ENCODE data around the gene PCSK7.
"Not testable (repeated sequence)": the region's sequence is repeated elsewhere in the genome, so short reads cannot be mapped to it uniquely, and the experiment has no call there.

PCSK7 gene

DNA sequence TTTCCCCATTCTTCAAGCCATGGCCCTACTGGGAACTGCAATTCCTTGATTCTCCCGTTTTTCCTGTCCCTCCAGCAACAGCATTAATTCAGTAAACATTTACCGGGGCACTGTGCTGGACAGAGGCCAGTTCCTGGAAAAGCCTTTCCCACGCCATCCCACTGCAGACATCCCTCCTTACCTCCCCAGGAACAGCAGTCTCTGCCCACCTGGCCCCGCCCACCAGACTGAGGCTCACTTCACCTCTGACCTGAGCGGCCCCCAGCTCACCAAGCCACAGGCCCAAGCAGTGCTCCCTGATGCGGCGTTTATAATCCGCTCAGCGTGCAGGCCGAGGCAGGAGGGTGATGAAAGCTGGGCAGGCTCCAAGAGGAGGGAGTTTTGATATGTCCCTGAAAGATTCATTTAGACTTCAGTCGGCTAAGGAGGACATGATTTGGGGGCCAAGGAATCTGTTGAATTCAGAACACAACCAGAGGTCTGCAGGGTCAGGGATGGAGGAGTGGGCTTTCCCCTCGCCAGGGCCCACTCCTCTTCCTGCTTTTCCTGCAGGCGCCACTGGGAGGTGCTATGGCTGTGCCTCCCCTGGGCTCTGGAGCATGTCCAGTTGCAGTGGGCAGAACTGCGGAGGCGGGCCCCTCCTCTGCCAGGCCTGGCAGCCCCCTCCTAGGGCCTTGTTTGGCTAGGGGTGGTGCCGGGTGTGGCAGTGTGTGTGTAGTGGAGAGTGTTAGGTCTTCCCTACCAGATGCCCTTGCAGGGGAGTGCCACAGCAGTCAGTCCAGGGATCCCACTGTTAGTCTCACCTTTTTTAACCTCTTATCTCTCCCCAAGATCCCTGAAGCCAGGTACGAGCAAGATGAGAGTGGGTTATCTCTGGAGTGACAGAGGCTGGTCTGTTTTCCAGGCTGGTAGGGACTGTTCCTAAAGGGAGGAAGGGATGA is 34.1 kb downstream of the PCSK7 start:
- DNase-seq, result no peak

DNA sequence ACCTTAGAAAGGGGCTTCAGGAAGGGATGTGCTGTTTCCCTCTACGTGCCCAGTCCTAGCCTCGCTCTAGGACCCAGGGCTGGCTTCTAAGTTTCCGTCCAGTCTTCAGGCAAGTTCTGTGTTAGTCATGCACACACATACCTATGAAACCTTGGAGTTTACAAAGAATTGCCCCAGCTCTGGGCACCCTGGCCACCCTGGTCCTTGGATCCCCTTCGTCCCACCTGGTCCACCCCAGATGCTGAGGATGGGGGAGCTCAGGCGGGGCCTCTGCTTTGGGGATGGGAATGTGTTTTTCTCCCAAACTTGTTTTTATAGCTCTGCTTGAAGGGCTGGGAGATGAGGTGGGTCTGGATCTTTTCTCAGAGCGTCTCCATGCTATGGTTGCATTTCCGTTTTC is 34.9 kb downstream of the PCSK7 start:
- DNase-seq, result no peak

DNA sequence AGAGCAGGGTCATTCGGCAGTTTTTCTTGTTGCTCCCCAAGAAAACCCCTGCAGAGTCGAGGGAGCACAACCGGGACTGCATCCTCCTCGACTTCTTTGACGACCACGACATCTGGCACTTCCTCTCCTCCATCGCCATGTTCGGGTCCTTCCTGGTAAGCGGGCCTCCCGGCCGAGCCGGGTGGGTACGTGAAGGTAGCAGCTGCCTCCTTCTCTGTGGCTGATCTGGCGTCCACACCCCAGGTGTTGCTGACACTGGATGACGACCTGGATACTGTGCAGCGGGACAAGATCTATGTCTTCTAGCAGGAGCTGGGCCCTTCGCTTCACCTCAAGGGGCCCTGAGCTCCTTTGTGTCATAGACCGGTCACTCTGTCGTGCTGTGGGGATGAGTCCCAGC is 36.1 kb downstream of the PCSK7 start:
- DNase-seq, result no peak

DNA sequence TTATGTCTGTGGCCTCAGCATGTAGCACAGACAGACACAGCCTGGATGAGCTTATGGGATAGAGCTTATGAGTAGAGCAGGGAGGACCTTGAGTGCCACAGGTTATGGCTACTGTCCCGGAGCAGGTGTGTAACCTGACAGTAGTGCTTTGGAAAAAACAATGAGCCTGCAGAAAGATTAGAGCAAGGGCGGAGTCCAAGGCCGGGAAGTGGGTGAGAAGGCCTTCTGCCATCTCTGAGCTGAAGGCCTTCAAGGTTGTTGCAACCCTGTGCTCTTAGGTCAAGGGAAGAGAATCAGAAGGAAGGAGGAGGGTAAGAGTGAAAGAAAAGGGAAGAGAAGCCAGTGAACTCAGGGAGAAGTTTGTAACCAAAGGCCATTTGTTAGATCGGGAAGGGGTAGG is 36.6 kb downstream of the PCSK7 start:
- no peak for DNase-seq

DNA sequence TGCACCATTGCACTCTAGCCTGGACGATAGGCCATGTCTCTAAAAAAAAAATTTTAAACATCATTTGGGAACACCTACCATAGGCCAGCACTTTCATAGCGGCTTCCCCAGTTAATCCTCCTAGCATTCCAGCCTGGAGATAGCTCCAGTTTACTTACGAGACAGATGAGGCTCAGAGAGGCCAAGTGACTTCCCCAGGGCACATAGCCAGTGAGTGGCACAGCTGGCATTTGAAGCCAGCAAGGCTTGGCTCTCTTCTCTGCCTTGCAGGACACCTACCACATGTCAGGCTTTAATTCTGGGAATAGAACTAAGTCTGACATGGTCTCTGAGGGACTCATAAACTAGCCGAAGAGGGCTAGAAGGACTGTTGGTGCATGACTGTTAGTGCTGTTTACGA is 37.6 kb downstream of the PCSK7 start:
- DNase-seq, result no peak

DNA sequence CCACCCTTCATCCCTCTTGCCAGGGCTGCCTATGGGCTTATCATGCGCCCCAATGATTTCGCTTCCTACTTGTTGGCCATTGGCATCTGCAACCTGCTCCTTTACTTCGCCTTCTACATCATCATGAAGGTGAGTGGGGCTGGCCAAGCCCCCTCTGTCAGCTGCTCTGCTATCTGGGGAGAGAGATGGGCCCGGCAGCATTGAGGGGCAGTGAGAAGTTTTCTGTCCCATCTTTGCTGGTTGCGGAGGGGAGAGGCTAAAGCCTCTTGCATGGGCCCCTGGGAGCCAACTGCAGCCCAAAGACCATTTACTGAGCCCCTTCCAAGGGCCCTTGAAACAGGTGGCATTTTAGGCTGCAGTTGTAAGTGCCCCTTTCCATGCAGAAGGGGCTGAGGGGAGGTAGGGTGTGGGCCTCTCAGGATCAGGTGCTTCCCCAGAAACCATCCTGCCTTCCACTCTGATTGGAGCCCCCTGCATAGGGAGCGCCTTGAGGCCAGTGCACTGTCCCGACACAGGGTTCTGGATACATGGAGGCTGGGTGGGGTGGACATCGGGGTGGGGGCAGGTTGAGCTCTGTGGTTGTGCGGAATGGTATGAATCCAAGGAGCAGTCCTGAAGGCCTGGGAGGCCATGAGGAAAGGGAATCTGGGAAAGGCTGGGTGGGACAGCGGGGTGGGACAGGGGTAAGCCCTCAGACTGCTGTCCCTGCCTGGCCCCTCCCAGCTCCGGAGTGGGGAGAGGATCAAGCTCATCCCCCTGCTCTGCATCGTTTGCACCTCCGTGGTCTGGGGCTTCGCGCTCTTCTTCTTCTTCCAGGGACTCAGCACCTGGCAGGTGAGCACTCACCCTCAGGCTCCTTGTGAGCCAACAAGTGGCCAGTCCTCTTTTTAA is 38.5 kb downstream of the PCSK7 start:
- no peak for DNase-seq

DNA sequence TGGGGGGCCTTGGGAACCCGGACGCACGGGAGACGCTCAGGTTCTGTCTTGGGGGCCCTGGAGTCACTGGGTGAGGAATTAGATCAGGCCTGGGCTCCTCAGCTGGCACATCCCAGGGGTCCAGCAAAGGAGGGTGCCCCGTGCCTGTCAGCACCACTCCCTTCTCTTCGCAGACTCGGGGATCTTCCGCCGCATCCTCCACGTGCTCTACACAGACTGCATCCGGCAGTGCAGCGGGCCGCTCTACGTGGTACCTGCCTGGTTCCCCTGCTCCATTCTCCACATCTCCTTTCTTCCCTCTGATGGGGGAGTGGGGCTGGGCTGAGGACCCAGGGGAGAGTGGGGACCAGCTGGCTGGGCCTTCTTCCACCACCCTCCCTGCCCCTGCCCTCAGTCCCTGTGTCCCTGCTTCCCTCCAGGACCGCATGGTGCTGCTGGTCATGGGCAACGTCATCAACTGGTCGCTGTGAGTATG is 39.4 kb downstream of the PCSK7 start:
- DNase-seq, result no peak

DNA sequence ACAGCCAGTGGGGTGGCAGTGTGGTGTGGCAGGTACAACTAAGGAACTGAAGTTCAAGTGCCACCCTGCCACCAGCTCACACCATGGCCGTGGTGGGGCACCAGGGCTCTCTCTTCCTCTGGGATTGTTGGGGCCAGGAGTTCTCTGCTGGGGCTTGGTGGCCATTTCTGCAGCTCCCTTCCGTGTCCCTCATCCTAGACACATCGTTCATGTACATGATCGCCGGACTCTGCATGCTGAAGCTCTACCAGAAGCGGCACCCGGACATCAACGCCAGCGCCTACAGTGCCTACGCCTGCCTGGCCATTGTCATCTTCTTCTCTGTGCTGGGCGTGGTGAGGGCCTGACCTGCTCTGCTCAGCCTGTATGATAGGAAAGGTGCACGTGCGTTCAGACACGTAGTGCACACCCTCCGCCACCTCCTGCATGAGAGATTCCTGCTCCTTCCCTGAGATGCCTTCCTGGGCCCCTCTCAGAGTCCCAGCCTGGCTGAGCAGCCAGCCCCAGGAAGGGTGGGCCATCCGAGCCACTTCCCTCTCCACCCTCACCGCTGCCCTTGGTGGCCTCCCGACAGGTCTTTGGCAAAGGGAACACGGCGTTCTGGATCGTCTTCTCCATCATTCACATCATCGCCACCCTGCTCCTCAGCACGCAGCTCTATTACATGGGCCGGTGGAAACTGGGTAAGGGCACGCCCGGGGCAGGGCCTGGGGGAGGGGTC is 40.0 kb downstream of the PCSK7 start:
- no peak for DNase-seq

DNA sequence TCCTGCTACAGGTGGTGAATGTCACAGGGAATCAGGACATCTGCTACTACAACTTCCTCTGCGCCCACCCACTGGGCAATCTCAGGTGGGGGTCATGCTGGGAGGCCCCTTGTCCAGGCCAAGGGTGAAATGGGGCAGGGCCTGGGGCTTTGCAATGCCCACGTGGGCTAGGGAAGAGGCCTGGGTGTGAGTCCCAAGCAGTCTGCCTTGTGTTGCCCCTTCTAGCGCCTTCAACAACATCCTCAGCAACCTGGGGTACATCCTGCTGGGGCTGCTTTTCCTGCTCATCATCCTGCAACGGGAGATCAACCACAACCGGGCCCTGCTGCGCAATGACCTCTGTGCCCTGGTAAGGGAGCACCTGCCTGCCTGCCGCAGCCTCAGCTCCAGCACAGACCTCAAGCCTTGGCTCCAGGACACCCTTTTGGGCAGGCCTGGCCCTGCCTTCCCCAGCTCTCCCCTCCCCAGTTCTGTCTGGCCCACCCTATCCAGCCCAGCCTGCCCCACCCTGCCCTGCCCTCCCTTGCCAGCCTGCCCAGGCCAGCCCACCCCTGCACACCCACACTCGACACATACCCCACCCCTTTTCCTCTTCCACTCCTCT is 41.8 kb downstream of the PCSK7 start:
- no peak for DNase-seq

DNA sequence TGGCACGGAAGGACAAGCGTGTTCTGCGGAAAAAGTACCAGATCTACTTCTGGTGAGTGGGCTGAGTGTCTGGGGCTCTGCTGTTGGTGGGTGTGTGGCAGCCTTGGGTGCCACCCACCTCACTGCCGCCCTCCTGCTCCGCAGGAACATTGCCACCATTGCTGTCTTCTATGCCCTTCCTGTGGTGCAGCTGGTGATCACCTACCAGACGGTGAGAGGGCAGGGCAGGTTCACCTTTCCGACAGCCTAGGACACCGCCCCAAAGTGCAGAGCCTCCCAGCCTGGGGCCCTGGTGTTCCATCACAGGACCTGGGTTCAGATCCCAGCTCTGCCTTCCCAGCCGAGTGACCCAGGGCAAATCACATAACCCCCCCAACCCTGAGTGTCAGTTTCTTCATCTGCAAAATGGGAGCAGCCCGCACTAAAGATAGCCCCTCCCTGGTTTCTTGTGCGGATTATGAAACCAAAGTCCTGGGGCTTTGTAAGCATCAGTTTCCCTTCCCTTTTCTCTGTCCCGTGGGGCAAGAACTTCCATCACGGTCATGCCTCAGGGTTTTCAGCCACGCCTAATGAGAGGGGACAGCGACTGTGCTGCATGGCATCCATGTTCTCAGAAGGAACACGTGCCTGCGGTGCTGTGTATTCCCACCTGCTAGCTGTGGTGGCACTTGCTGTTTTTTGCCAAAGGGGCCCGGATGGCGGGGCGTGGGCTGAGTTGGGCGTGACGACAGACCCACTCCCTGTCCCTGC is 42.5 kb downstream of the PCSK7 start:
- DNase-seq, result no peak

DNA sequence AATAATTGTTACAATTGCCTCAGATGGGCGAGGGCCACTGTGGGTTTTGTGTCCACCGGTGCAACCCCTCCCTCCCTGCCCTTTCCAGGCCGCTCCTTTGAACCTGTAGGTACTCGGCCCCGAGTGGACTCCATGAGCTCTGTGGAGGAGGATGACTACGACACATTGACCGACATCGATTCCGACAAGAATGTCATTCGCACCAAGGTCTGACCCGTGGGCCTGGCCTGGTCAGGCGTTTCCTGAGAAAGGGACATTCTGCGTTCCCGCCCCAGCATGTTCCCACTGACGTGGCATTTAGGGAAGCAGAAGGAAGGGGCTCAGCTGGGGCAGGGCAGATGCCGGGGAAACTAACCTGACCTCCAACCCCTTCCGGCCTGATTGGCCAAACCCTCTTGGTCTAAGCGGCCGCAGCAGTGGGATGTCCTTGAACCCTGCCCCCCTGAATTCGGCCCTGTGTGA is 43.2 kb downstream of the PCSK7 start:
- no peak for DNase-seq

DNA sequence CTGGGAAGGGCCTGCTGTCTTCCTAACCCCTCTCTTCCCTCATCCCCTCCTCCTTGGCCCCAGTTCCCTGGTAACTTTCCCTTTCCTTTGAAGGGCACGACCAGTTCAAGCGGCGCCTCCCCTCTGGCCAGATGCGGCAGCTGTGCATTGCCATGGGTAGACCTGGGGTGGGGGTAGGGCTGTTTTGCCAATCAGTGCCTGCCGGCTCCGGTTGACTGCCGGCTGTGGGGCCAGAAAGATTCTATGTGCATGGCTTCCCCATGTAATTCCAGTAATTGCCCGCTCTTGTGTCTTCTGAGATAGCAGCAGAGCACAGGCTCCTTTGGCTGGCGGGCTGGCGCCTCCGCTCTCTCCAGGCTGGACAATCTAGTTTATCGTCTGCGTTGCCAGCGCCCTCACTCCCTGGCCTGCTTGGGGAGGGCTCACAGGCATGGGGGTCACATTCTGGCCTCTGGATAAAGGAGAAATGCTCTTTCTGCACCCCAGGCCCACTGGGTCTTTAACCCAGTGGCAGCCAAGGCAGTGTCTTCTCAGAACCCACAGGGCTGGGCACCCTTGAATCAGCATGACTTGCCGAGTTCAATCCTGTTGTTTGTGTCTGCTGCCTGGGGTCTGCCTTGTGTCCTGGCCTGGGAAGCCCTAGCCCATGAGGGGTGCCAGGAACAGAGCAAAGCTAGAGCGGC is 43.9 kb downstream of the PCSK7 start:
- no peak for DNase-seq

DNA sequence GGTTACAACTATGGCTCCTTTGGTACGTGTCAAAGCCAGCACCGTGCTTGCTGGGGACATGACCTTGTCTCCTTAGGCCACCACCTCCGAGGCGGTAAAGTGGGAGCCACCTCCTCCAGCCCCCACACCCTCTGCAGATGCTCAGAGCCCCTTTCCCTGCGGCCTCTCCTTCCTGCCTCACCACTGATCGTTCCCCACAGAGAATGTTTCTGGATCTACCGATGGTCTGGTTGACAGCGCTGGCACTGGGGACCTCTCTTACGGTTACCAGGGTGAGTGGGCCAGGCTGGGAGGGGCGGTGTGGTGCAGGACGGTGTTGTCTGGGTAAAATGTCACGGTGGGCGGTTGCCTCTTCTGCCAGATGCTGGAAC is 44.5 kb downstream of the PCSK7 start:
- no peak for DNase-seq

DNA sequence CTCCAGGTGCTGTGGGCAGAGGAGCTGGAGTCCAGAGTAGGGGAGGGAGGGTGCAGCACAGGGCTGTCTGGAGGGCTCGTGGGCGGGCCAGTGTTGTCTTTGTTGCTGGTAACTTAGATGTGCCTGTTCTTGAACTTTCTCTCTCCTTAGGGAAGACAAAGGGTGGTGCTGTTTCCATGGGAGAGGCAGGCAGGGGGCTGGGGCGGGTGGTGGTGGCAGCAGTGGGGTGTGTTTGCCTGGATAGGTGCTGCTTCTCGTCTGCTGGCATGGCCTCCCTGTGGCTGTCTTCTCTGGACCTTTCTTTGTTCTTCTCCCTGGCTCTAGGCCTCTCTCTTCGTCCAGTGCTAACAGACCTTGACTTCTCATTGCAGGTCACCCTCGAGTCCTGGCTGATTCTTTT is 44.9 kb downstream of the PCSK7 start:
- no peak for DNase-seq

DNA sequence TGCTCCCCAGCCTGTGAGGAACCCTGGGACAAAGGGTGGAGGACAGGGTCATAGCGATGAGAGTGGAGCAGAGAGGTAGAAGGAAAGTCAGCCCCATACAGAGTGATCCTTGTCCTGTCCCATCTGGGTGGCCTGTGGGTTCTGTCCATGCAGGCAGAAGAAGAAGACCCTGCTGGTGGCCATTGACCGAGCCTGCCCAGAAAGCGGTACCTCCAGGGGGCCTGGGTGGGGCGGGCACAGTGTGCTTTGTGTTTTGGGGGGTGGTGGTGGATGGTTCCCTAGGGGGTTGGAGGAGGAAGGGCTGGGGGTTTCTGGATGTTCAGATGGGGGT is 45.5 kb downstream of the PCSK7 start:
- DNase-seq, result no peak

DNA sequence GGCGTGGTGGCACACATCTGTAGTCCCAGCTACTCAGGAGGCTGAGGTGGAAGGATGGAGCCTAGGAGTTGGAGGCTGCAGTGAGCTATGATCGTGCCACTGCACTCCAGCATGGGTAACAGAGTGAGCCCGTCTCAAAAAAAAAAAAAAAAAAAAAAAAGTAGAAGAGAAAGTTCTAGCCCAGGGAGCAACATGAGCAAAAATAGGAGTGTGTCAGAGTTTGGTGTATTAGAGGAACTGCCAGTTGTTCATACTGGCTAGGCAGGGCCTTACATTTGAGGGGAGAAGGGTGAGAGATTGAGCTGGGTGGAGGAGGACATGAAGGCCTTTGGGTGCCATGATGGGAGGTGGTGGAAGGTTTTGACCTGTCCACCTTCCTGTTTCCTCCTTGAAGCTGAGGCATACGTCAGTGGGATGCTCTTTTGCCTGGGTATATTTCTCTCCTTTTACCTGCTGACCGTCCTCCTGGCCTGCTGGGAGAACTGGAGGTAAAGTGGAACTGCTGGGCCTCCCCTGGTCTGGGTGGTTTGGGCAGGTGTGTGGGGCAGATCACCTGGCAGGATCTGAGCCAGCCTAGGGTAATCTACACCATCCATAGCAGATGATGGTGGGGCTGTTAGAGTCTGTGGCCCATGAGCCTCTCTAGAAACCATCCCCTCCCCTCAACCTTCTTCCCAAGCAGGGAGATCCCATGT is 46.0 kb downstream of the PCSK7 start:
- DNase-seq, result no peak

DNA sequence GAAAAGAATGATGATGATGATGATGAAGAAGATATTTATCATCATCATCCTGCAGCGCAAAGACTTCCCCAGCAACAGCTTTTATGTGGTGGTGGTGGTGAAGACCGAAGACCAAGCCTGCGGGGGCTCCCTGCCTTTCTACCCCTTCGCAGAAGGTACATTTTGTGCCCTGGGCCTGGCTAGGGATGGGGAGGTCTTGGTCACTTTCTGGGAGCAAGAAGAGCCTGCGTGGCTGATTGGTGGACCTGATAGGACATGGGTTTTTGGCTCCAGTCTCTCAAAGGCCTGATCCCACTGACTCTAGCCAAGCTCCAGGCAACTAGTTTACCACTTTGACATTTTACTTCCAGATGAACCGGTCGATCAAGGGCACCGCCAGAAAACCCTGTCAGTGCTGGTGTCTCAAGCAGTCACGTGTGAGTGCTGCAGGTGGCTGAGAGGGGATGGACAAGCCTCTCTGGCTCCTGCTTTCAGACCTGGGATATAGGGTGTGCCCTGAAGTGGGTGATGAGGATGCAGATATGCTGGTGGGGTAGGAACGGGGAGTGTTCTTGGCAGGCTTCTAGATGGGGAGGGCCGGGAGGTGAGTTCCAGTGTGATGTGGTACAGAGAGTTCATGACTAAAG is 48.0 kb downstream of the PCSK7 start:
- no peak for DNase-seq

DNA sequence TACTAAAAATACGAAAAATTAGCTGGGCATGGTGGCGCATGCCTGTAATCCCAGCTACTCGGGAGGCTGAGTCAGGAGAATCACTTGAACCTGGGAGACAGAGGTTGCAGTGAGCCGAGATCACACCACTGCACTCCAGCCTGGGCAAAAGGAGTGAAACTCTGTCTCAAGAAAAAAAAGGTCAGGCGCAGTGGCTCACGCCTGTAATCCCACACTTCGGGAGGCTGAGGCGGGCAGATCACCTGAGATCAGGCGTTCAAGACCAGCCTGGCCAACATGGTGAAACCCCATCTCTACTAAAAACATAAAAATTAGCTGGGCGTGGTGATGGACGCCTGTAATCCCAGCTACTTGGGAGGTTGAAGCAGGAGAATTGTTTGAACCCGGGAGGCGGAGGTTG is 48.7 kb downstream of the PCSK7 start:
- not testable (repeated sequence) for DNase-seq

DNA sequence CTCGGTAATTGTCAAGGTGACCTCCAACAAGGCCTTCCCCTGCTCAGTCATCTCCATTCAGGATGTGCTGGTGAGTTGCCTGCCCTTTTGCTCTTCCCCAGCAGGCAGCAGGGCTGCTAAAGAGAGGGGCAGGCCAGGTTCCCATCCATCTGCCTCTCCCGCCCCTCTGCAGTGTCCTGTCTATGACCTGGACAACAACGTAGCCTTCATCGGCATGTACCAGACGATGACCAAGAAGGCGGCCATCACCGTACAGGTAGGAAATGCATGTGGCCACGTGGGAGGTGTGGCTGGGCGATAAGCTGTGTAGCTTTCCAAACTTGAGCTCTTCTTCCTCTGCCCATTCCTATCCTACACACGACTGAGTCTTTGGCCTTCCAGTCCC is 49.3 kb downstream of the PCSK7 start:
- no peak for DNase-seq

All from T-helper 9 cell (primary cell).